Cardiac fibroblast (primary cell): ENCODE data around the gene UBAC1.

Experiments
- DNase-seq, 2 donors: peaks; one replicate each; pipeline versions ENCODE4 v3.0.0 to v3.0.0-alpha.2; 2010; ENCODE audit warnings: low read depth in 2 of 2
- H3K4me3 ChIP-seq, 2 donors: replicated peaks in 1 of 2; 1 replicate in 1 of 2; 2 replicates in 1 of 2; pipeline ENCODE4 v1.5.1; 2011; ENCODE audit warnings: low read depth in 2 of 2, low read length in 2 of 2, mild to moderate bottlenecking in 2 of 2, moderate library complexity in 1 of 2
- CTCF ChIP-seq: IDR thresholded peaks from one replicate; pipeline ENCODE4 v1.5.1; 2011; ENCODE audit warnings: low read depth, mild to moderate bottlenecking, low read length, inconsistent platforms

Gene UBAC1

DNA sequence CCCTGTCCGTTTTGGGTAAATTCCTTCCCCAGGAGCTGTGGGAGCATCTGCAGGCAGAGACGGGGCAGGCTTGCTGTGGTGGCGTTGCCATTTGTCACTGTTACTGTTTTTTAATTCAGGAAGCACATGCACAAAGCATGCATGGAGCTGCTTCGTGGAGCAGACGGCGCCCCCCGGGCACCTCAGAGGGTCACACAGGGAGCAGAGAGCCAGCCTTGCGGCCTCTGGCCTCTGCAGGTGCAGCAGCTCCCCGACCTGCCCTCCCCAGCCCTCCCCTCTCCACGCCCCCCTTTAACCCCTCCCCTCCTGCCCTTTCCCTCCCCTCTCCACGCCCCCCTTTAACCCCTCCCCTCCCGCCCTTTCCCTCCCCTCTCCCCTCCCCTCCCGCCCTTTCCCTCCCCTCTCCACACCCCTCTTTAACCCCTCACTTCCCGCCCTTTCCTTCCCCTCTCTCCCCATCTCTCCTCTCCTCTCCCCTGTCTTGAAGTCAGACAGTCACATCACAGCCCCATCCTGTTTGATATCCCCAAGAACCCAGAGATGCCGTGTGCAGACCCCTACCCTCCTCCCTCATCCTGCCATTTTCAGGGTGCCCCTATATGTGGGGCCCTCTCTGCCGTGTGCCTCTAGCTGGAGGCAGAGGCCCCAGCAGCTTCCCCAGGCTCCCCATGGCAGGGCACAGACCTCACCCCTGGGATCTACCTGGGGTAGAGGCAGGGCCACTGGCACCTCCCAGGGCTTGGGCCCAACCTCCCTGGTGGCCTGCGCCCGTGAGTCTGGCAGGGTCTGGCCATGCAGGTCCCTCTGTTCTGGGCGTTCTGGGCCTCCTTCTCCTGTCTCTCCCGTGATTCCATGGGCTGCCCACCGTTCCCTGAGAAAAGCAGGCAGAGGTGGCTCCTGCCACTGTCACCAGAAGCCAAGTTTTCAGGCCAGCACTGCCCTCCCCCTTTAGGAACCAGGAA, 29.6 kb upstream of the UBAC1 start:
- peak; percentile 62 to 81 for DNase-seq
- no peak for TF ChIP-seq CTCF

DNA sequence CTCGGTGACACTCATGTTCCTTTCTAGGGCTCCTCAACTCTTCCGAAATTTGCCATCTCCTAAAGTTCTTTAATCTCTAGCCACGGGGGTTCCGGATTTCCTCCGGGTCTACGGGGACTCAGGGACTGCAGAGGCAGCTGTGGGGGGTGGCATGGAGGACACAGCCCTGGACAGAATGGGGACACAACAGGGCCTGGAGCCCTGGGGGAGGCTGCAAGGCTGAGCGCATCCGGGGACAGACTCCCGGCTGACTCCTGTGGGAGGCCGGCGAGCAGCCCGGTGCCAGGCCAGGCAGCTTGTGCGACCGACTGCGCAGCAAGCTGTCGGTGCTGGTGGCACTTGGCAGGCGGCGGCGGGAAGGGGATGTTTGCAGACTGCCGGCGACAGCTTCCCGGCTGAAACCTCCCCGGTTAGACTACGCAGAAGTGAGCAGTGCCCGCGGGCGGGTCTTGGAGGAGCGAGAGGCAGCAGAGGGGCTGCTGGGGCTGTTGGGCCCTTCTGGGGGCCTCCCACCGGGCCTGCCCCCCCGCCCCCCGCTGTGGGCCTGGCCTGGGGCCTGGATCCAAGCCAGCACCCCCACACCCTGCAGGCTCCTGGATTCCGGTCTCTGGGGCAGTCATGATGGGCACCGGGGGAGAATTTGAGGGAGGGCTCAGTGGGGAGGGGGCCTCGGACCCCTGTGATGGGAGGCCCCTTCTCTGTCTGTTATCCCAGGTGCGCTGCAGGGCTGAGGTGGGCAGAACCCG, 28.7 kb upstream of the UBAC1 start:
- TF ChIP-seq CTCF: no peak
- H3K4me3 ChIP-seq: no peak overlapping the region
- DNase-seq: no peak

More for the DNA sequence above, 29.6 kb upstream of the UBAC1 start:
- H3K4me3 ChIP-seq: no peak overlapping the region

DNA sequence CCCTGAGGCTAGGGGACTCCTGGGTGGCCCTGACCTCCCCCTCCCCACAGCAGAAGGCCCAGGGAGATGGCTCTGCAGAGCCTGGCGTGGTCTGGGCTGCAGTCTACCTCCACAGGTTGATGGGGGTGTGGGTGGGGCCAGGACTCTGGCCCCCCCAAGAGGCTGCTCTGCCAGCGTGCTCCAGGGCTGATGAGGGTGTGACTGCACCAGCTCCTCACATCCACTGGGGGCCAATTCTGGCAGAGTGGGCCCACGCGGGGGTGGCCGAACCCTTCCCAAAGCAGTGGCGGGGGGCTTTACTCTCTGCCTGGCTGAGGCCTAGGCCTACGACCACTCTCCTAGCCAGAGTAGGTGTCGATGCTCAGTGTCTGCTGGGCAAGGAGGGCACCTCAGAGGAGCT, 28.0 kb upstream of the UBAC1 start:
- H3K4me3 ChIP-seq: no peak overlapping the region
- TF ChIP-seq CTCF: no peak
- DNase-seq: no peak

- no peak for DNase-seq
- no peak for TF ChIP-seq CTCF
- no peak overlapping the region for H3K4me3 ChIP-seq
Measured at GRCh38 chr9:135988493-135988892, 27.3 kb upstream of the UBAC1 start.

GRCh38 chr9:135987838-135988404, 26.7 kb upstream of the UBAC1 start:
- TF ChIP-seq CTCF: no peak

GRCh38 chr9:135986605-135987004, 25.4 kb upstream of the UBAC1 start:
- no peak for TF ChIP-seq CTCF
- no peak overlapping the region for H3K4me3 ChIP-seq
- DNase-seq: no peak

More at GRCh38 chr9:135987838-135988404, 26.7 kb upstream of the UBAC1 start:
- DNase-seq: no peak
- no peak overlapping the region for H3K4me3 ChIP-seq
